ENCODE data around the gene PHF13.
"Not testable (repeated sequence)": the region's sequence is repeated elsewhere in the genome, so short reads cannot be mapped to it uniquely, and the experiment has no call there.

The PHF13 gene

DNA sequence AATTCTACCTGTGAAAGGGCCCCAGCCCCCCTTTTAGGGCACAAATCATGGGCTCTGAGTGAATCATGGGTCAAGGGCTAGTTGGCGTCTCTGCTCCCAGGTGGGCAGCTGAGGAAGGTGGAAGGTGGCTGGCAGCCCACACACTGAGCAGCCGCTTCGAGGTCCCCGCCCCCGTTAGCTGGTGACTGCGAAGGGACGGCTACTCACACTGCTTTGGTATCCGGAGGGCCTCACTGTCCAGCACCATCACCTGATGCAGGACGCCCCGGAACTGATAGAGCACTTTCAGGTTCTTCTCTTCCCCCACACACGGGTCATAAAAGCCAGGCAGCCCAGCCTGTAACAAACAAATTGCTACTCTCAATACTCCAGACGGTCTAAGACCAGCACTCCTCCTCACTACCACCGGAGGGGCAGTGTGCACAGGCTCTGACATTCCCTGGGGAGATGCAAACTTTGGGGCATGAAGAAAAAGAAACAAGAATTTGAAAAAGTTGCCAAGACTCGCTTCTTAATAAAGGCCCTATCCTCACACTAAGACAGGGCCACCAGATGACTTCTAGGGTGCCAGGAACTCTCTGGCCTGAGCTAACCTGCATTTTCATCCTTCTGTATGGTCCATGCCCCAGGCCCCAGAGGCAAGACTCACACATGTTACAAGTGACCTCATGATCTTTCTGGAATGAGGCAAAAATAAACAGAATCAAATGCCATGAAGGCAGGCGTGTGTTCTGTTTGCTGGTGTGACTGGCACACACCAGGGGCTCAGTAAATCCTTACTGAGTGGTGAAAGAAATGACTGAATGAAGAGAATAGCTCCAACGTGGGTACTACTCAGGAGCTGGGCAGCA is 22.6 kb downstream of the PHF13 start:
- Histone ChIP-seq H3K36me3 (peaks cover 44 to 90% (median 59%) of the 10 kb centered on the region in 3 donors), H3K27me3 (no peaks in the 10 kb centered on the region), H3K4me3 (no peak overlapping the region), H3K9me3 (no peaks in the 10 kb centered on the region), H3K4me1 (peaks cover 0 to 29% (median 6%) of the 10 kb centered on the region in 4 donors), H3K27ac (peak overlapping the region; percentile 72 to 80)
- TF ChIP-seq CTCF (IDR thresholded peaks at IDR 0.05) = no peak
- intact Hi-C loops (cut with DNase I; ENCODE audit: low total_unique reads) = loop anchor here (5.0 to 10.0 kb wide), 2 partner anchors 34 to 51 kb away; partner anchors contain the start of gene KLHL21
- DNase-seq = no peak

GRCh38 chr1:6636778-6637177 is 23.2 kb downstream of the PHF13 start:
- H3K27me3 ChIP-seq, H3K4me3 ChIP-seq, DNase-seq, H3K9me3 ChIP-seq: not testable (repeated sequence)
- H3K27ac ChIP-seq = peak overlapping the region; percentile 72 to 80
- peaks cover 0 to 29% (median 6%) of the 10 kb centered on the region in 4 donors for H3K4me1 ChIP-seq
- intact Hi-C loops (cut with DNase I; ENCODE audit: low total_unique reads) = loop anchor here (5.0 to 10.0 kb wide), 2 partner anchors 34 to 52 kb away; partner anchors contain the start of gene KLHL21
- H3K36me3 ChIP-seq = peaks cover 40 to 88% (median 56%) of the 10 kb centered on the region in 3 donors

GRCh38 chr1:6637770-6638169 is 24.2 kb downstream of the PHF13 start:
- Histone ChIP-seq H3K27ac (peak overlapping the region; percentile 72 to 80), H3K4me3 (peak overlapping the region; percentile 10 to 11), H3K4me1 (peaks cover 0 to 29% (median 6%) of the 10 kb centered on the region in 4 donors), H3K9me3 (no peaks in the 10 kb centered on the region), H3K27me3 (no peaks in the 10 kb centered on the region), H3K36me3 (peaks cover 31 to 88% (median 56%) of the 10 kb centered on the region in 3 donors)
- no peak for DNase-seq
- intact Hi-C loops (cut with DNase I; ENCODE audit: low total_unique reads) = loop anchor here (5.0 to 10.0 kb wide), 2 partner anchors 35 to 53 kb away; partner anchors contain the start of gene KLHL21
- no peak for TF ChIP-seq CTCF (IDR thresholded peaks at IDR 0.05)

GRCh38 chr1:6638226-6638625 is 24.7 kb downstream of the PHF13 start:
- Histone ChIP-seq H3K4me3 (peak overlapping the region; percentile 10 to 11), H3K4me1 (peaks cover 0 to 29% (median 6%) of the 10 kb centered on the region in 4 donors), H3K27me3 (no peaks in the 10 kb centered on the region), H3K36me3 (peaks cover 26 to 88% (median 55%) of the 10 kb centered on the region in 3 donors), H3K27ac (peak overlapping the region; percentile 72 to 80), H3K9me3 (no peaks in the 10 kb centered on the region)
- TF ChIP-seq CTCF (IDR thresholded peaks at IDR 0.05) = no peak
- intact Hi-C loops (cut with DNase I; ENCODE audit: low total_unique reads) = loop anchor here (5.0 to 10.0 kb wide), 2 partner anchors 36 to 53 kb away; partner anchors contain the start of gene KLHL21
- DNase-seq = peak; percentile 95 to 98

- H3K27ac ChIP-seq; H3K9me3 ChIP-seq; DNase-seq; H3K4me3 ChIP-seq; H3K27me3 ChIP-seq; intact Hi-C loops (cut with DNase I; ENCODE audit: low total_unique reads): not testable (repeated sequence)
- Histone ChIP-seq H3K36me3 (peaks cover 8 to 88% (median 54%) of the 10 kb centered on the region in 3 donors), H3K4me1 (peaks cover 0 to 28% (median 6%) of the 10 kb centered on the region in 4 donors)
These were observed 27.3 kb downstream of the PHF13 start for GRCh38 chr1:6640867-6641266.

DNA sequence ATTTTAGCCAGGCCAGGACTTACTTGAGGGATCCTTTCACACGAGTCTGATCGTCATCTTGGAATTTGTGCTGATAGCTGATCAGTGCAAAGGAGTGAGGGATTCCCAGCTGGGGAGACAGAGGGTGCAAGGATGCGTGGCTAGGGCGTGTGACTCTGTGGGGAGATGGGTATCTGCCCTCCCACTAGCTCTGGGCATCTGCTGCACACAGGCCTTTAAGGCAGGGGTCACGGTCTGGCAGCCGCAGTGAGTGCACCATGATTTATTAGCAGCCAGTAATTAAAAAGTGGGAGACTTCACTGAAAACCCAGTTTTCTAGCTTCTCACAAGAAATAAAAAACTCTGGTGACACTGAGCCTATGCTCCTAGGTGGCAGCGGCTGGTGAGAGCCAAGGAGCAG is 31.5 kb downstream of the PHF13 start:
- DNase-seq = no peak
- Histone ChIP-seq H3K4me1 (no peaks in the 10 kb centered on the region), H3K4me3 (no peak overlapping the region), H3K9me3 (no peaks in the 10 kb centered on the region), H3K27me3 (no peaks in the 10 kb centered on the region), H3K27ac (no peak overlapping the region), H3K36me3 (peaks cover 0 to 73% (median 54%) of the 10 kb centered on the region in 3 donors)
- intact Hi-C loops (cut with DNase I; ENCODE audit: low total_unique reads) = loop anchor here (5.0 kb wide), 2 partner anchors 98 to 158 kb away; no protein-coding TSS in a partner anchor
- TF ChIP-seq CTCF (IDR thresholded peaks at IDR 0.05) = no peak

All from tibial artery (tissue), 4 donors.